GM23338 (cell line): ENCODE data around the gene GRIN2D. TPM values are rescaled to one million over a fixed set of nuclear protein-coding genes. Genes with fewer than 3 reads are reported as not detected.
A peak's percentile ranks its signal among the peaks of the same experiment; 100 is the strongest.

Source experiments
- ATAC-seq: fragments of 200-7000 bp; cut with Tn5 transposase; 3 replicates; pipeline ENCODE4 v1.9.1; 2020
- DNase-seq: peaks from one replicate; pipeline ENCODE4 v3.0.0-alpha.2; 2015; ENCODE audit warnings: low spot score
- H2AFZ ChIP-seq: fragments of 200-600 bp; sonication (generic); 2 replicates; pipeline ENCODE4 v1.8.0; 2016; ENCODE audit warnings: antibody characterized with exemption, mild to moderate bottlenecking, moderate library complexity
- H3F3A ChIP-seq: fragments of 200-600 bp; sonication (generic); replicated peaks from 2 replicates; pipeline ENCODE4 v1.8.0; 2017; ENCODE audit warnings: antibody characterized with exemption, mixed run types, low read depth
- H3K27ac ChIP-seq: fragments of 200-600 bp; sonication (generic); 2 replicates; pipeline ENCODE4 v1.6.1; 2016; ENCODE audit warnings: low read depth
- H3K27me3 ChIP-seq: fragments of 200-600 bp; sonication (generic); 2 replicates; pipeline ENCODE4 v1.8.0; 2016; ENCODE audit warnings: mild to moderate bottlenecking, mixed run types, moderate library complexity; ENCODE audit not compliant: insufficient read depth
- H3K36me3 ChIP-seq: fragments of 200-600 bp; sonication (generic); 2 replicates; pipeline ENCODE4 v1.8.0; 2016; ENCODE audit warnings: mild to moderate bottlenecking; ENCODE audit not compliant: insufficient read depth
- H3K4me1 ChIP-seq: fragments of 200-600 bp; sonication (generic); 2 replicates; pipeline ENCODE4 v1.8.0; 2016; ENCODE audit warnings: mild to moderate bottlenecking, moderate library complexity; ENCODE audit not compliant: insufficient read depth
- H3K4me2 ChIP-seq: fragments of 200-600 bp; sonication (generic); 2 replicates; pipeline ENCODE4 v1.7.1; 2017; ENCODE audit warnings: mixed run types
- H3K4me3 ChIP-seq: fragments of 200-600 bp; sonication (generic); 2 replicates; pipeline ENCODE4 v1.6.1; 2016; ENCODE audit warnings: mixed run types
- H3K79me2 ChIP-seq: fragments of 200-600 bp; sonication (generic); replicated peaks from 2 replicates; pipeline ENCODE4 v1.8.0; 2017; ENCODE audit warnings: mild to moderate bottlenecking; ENCODE audit not compliant: insufficient read depth
- H3K9me2 ChIP-seq: fragments of 200-600 bp; sonication (generic); 2 replicates; pipeline ENCODE4 v1.8.0; 2017; ENCODE audit not compliant: insufficient read depth
- H4K20me1 ChIP-seq: fragments of 200-600 bp; sonication (generic); replicated peaks from 2 replicates; pipeline ENCODE4 v1.8.0; 2017; ENCODE audit warnings: mild to moderate bottlenecking; ENCODE audit not compliant: insufficient read depth
- H3K27ac Mint-ChIP-seq: 2 replicates; pipeline ENCODE4 v1.8.0; 2020; ENCODE audit warnings: inconsistent platforms, mild to moderate bottlenecking, moderate library complexity, mixed read lengths
- H3K27me3 Mint-ChIP-seq: 3 replicates; pipeline ENCODE4 v1.8.0; 2022; ENCODE audit warnings: low read depth, mild to moderate bottlenecking, moderate library complexity, mixed read lengths, inconsistent platforms; ENCODE audit not compliant: insufficient read depth, poor library complexity
- H3K36me3 Mint-ChIP-seq: 3 replicates; pipeline ENCODE4 v1.8.0; 2021; ENCODE audit warnings: low read depth, mild to moderate bottlenecking, inconsistent platforms, moderate library complexity, mixed read lengths
- H3K4me1 Mint-ChIP-seq: 3 replicates; pipeline ENCODE4 v1.8.0; 2020; ENCODE audit warnings: mild to moderate bottlenecking, inconsistent platforms, mixed read lengths
- H3K4me3 Mint-ChIP-seq: 3 replicates; pipeline ENCODE4 v1.8.0; 2021; ENCODE audit warnings: moderate library complexity, mild to moderate bottlenecking, inconsistent platforms, mixed read lengths
- H3K9me3 Mint-ChIP-seq: 3 replicates; pipeline ENCODE4 v1.8.0; 2020; ENCODE audit warnings: moderate library complexity, mild to moderate bottlenecking, inconsistent platforms, mixed read lengths
- CREB1 ChIP-seq: fragments of 250-450 bp; sonication (Bioruptor Pico); IDR thresholded peaks from 2 replicates; pipeline ENCODE4 v1.5.0; 2020; ENCODE audit warnings: low read depth, mild to moderate bottlenecking, moderate library complexity
- EZH2 ChIP-seq: fragments of 200-600 bp; sonication (generic); IDR thresholded peaks from one replicate; pipeline ENCODE4 v1.8.0; 2017; ENCODE audit warnings: antibody characterized with exemption, mild to moderate bottlenecking, low read depth; ENCODE audit not compliant: unreplicated experiment
- EZH2phosphoT487 ChIP-seq: fragments of 200-600 bp; sonication (generic); IDR thresholded peaks from one replicate; pipeline ENCODE4 v1.8.1; 2018; ENCODE audit warnings: antibody characterized with exemption; ENCODE audit not compliant: unreplicated experiment
- JUNB ChIP-seq: IDR thresholded peaks from one replicate; pipeline ENCODE4 v1.6.1; 2016; ENCODE audit warnings: antibody characterized with exemption; ENCODE audit not compliant: unreplicated experiment
- NANOG ChIP-seq: IDR thresholded peaks from 2 replicates; pipeline ENCODE4 v1.6.1; 2016; ENCODE audit warnings: antibody characterized with exemption, borderline replicate concordance
- POLR2AphosphoS5 ChIP-seq: IDR thresholded peaks from 2 replicates; pipeline ENCODE4 v1.6.1; 2016; ENCODE audit warnings: antibody characterized with exemption, low read depth
- STAT1 ChIP-seq: IDR thresholded peaks from one replicate; pipeline ENCODE4 v1.6.1; 2016; ENCODE audit warnings: antibody characterized with exemption; ENCODE audit not compliant: unreplicated experiment
- ZNF114 ChIP-seq: fragments of 250-450 bp; sonication (Bioruptor Pico); IDR thresholded peaks from 2 replicates; pipeline ENCODE4 v1.5.0; 2020; ENCODE audit warnings: mild to moderate bottlenecking, moderate library complexity
- polyA plus RNA-seq: library from polyadenylated mRNA; unstranded; fragments of >200 nt; fragmentation: Nextera tagmentation; extraction: Ambion mirVana; gene quantifications from 2 replicates; pipeline ENCODE4 v1.2.1, GENCODE V29; 2016
- total RNA-seq: library from RNA; depleted of rRNA; stranded (reverse); fragments of >200 nt; shearing (Covaris generic); gene quantifications from 2 replicates; pipeline ENCODE4 v1.2.3, GENCODE V29; 2014

GRIN2D gene
- total and polyA plus RNA-seq, 2 experiments from 2014 or later: 4.4 to 20.0 TPM

GRCh38 chr19:48363500-48363809 lies 30.0 kb upstream of the GRIN2D start:
- peaks cover 11% of the 10 kb centered on the region for H3K27me3 Mint-ChIP-seq
- H3F3A ChIP-seq: no peaks in the 10 kb centered on the region
- ATAC-seq: peak; percentile 33

DNA sequence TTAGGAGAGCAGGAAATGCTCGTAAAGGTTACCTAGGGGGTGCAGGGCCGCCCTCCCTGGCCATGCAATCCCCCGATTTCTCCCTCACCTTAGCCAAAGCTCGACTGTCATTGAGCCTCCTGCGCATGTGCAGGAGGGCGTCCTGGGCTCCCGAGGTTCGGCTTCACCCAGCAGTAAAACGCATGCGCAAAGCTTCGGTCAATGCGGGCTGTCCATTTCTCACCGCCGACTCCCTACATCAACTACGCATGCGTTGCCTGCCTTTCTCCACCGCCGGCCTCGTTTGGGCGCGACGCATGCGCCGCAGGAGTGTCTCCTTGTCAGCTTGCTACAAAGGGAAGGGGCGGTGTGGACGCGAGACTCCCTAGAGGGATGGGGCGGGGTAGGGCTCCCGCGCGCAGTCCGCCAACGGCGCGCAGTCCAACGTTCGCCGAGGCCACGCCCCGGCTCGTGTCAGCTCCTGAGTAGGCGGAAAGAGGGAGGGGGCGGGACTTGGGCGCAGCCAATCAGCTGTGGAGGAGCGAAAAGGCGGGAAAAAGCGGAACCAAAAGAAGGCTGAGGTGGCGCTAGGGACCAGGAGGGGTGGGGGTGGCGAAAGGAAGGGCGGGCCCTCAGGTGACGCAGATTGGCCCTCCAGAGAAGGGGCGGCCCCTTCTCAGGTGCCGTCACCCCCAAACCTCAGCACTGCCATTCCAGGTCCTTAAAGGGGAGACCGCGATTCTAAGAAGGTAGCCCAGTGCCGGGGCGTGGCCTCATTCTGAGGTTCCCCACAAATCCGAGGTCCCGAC lies 29.5 kb upstream of the GRIN2D start, which contains the start of the genes SYNGR4 and TMEM143:
Gene SYNGR4 (plus strand): TSS at position 558 of the 788 bp plus-strand sequence. CDS start 1,476 bp downstream, outside the sequence.
Gene TMEM143 (minus strand): TSS at position 131 of the 788 bp plus-strand sequence. CDS start 20 bp downstream, at position 111.
- Mint-ChIP-seq H3K9me3 (no peaks in the 10 kb centered on the region; the same call in 2 of the 3 replicates), H3K27me3 (peaks cover 9% of the 10 kb centered on the region), H3K36me3 (peaks cover 8% of the 10 kb centered on the region; the same call in 2 of the 3 replicates), H3K4me3 (peak within 1 kb of the TSS; percentile 87), H3K27ac (peak within 1 kb of the TSS; percentile 97), H3K4me1 (peaks cover 10% of the 10 kb centered on the region; the same call in 2 of the 3 replicates)
- Histone ChIP-seq H3K79me2 (no peaks in the 10 kb centered on the region), H3K4me2 (peak within 1 kb of the TSS; percentile 95), H2AFZ (peak within 1 kb of the TSS; percentile 52; the same call in 1 of the 2 replicates), H3K27ac (peak within 1 kb of the TSS; percentile 96), H3K27me3 (no peaks in the 10 kb centered on the region), H4K20me1 (no peaks in the 10 kb centered on the region), H3K4me3 (peak within 1 kb of the TSS; percentile 84), H3F3A (no peaks in the 10 kb centered on the region), H3K36me3 (no peaks in the 10 kb centered on the region), H3K4me1 (no peaks in the 10 kb centered on the region), H3K9me2 (no peaks in the 10 kb centered on the region)
- TF ChIP-seq POLR2AphosphoS5 (peak; percentile 67), CREB1 (CRISPR knock-in tag) (peak; percentile 66), ZNF114 (CRISPR knock-in tag) (no peak), JUNB (no peak)
- ATAC-seq (peak; percentile 78), DNase-seq (peak; percentile 100)

More at GRCh38 chr19:48363500-48363809, 30.0 kb upstream of the GRIN2D start:
- TF ChIP-seq NANOG (no peak), EZH2 (no peak), STAT1 (no peak), EZH2phosphoT487 (no peak), ZNF114 (CRISPR knock-in tag) (no peak)
- Histone ChIP-seq H3K79me2 (no peaks in the 10 kb centered on the region), H3K4me3 (peak overlapping the region; percentile 84), H3K27me3 (no peaks in the 10 kb centered on the region), H3K36me3 (no peaks in the 10 kb centered on the region), H3K4me1 (no peaks in the 10 kb centered on the region), H3K4me2 (peak overlapping the region; percentile 95), H2AFZ (peak overlapping the region; percentile 30; the same call in 1 of the 2 replicates), H3K27ac (peak overlapping the region; percentile 96), H4K20me1 (no peaks in the 10 kb centered on the region), H3K9me2 (no peaks in the 10 kb centered on the region)
- Mint-ChIP-seq H3K27ac (peak overlapping the region; percentile 97), H3K4me1 (peaks cover 10% of the 10 kb centered on the region; the same call in 2 of the 3 replicates), H3K9me3 (no peaks in the 10 kb centered on the region; the same call in 2 of the 3 replicates), H3K36me3 (peaks cover 8% of the 10 kb centered on the region; the same call in 2 of the 3 replicates), H3K4me3 (peak overlapping the region; percentile 87)
- peak; percentile 38 for DNase-seq
